ENCODE data around the gene NUDT11. TPM values are rescaled to one million over a fixed set of nuclear protein-coding genes. Genes with fewer than 3 reads are reported as not detected.
A peak's percentile ranks its signal among the peaks of the same experiment; 100 is the strongest.

Gene NUDT11
- total RNA-seq, 1 donor from 2014 or later = 0.53 TPM

GRCh38 chrX:51459125-51459524 is 37.3 kb downstream of the NUDT11 start:
- TF ChIP-seq, protein P1, sequence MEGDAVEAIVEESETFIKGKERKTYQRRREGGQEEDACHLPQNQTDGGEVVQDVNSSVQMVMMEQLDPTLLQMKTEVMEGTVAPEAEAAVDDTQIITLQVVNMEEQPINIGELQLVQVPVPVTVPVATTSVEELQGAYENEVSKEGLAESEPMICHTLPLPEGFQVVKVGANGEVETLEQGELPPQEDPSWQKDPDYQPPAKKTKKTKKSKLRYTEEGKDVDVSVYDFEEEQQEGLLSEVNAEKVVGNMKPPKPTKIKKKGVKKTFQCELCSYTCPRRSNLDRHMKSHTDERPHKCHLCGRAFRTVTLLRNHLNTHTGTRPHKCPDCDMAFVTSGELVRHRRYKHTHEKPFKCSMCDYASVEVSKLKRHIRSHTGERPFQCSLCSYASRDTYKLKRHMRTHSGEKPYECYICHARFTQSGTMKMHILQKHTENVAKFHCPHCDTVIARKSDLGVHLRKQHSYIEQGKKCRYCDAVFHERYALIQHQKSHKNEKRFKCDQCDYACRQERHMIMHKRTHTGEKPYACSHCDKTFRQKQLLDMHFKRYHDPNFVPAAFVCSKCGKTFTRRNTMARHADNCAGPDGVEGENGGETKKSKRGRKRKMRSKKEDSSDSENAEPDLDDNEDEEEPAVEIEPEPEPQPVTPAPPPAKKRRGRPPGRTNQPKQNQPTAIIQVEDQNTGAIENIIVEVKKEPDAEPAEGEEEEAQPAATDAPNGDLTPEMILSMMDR (IDR thresholded peaks at IDR 0.05) = peak; percentile 33
- Histone ChIP-seq H3K27me3 (ENCODE audit: low read depth) (no peaks in the 10 kb centered on the region), H3K36me3 (no peaks in the 10 kb centered on the region), H3K9me3 (no peaks in the 10 kb centered on the region), H3K27ac (no peak overlapping the region), H3K4me3 (no peak overlapping the region), H3K4me1 (no peaks in the 10 kb centered on the region)
- intact Hi-C loops (cut with DNase I) = no loop called here
- no peak for ATAC-seq
- DNase-seq = no peak

- Histone ChIP-seq H3K27ac (no peak overlapping the region), H3K4me1 (no peaks in the 10 kb centered on the region), H3K36me3 (no peaks in the 10 kb centered on the region), H3K4me3 (no peak overlapping the region), H3K9me3 (no peaks in the 10 kb centered on the region), H3K27me3 (ENCODE audit: low read depth) (no peaks in the 10 kb centered on the region)
- TF ChIP-seq, protein P1 (IDR thresholded peaks at IDR 0.05) = no peak
- intact Hi-C loops (cut with DNase I) = no loop called here
- DNase-seq (no peak), ATAC-seq (no peak)
Observed at GRCh38 chrX:51456814-51457213, 39.6 kb downstream of the NUDT11 start.

GRCh38 chrX:51456246-51456645 is 40.1 kb downstream of the NUDT11 start:
- Histone ChIP-seq H3K4me3 (no peak overlapping the region), H3K27ac (no peak overlapping the region), H3K36me3 (no peaks in the 10 kb centered on the region), H3K27me3 (ENCODE audit: low read depth) (no peaks in the 10 kb centered on the region), H3K9me3 (no peaks in the 10 kb centered on the region), H3K4me1 (no peaks in the 10 kb centered on the region)
- DNase-seq = no peak
- ATAC-seq = no peak
- intact Hi-C loops (cut with DNase I) = no loop called here
- TF ChIP-seq, protein P1 (IDR thresholded peaks at IDR 0.05) = no peak

- Histone ChIP-seq H3K9me3 (no peaks in the 10 kb centered on the region), H3K27me3 (ENCODE audit: low read depth) (no peaks in the 10 kb centered on the region), H3K36me3 (no peaks in the 10 kb centered on the region), H3K27ac (no peak overlapping the region), H3K4me1 (no peaks in the 10 kb centered on the region), H3K4me3 (no peak overlapping the region)
- DNase-seq = no peak
- TF ChIP-seq, protein P1 (IDR thresholded peaks at IDR 0.05) = no peak
- intact Hi-C loops (cut with DNase I) = no loop called here
- no peak for ATAC-seq
Observed at GRCh38 chrX:51440365-51440764, 56.0 kb downstream of the NUDT11 start.

Other genes with a start within 250 kb of the NUDT11 start
- not detected for gene NUDT10, start 163.8 kb downstream of the NUDT11 start, total RNA-seq
- not detected for gene CENPVL3, start 122.3 kb upstream of the NUDT11 start, total RNA-seq
- not detected for gene CENPVL2, start 186.2 kb upstream of the NUDT11 start, total RNA-seq
- gene CENPVL1, start 213.9 kb upstream of the NUDT11 start, total RNA-seq = not detected
- gene GSPT2, start 246.8 kb upstream of the NUDT11 start, total RNA-seq = 7.7 TPM

Measured in lower lobe of right lung (tissue), 2 donors.